ENCODE results near the gene PRAMEF15.
"Not testable (repeated sequence)": the region's sequence is repeated elsewhere in the genome, so short reads cannot be mapped to it uniquely, and the experiment has no call there.

GRCh38 chr1:13285037-13285436 lies 30.3 kb upstream of the PRAMEF15 start, which contains the start of gene PRAMEF8:
- TF ChIP-seq CTCF (conservative IDR thresholded peaks at IDR 0.05; ENCODE audit: low read depth, low read length); EZH2phosphoT487 (IDR thresholded peaks at IDR 0.05; ENCODE audit: borderline replicate concordance, low read length); EZH2 (IDR thresholded peaks at IDR 0.05; ENCODE audit: low read length, unreplicated experiment): not testable (repeated sequence)
